ENCODE results near the gene PRKCA.

The PRKCA gene

DNA sequence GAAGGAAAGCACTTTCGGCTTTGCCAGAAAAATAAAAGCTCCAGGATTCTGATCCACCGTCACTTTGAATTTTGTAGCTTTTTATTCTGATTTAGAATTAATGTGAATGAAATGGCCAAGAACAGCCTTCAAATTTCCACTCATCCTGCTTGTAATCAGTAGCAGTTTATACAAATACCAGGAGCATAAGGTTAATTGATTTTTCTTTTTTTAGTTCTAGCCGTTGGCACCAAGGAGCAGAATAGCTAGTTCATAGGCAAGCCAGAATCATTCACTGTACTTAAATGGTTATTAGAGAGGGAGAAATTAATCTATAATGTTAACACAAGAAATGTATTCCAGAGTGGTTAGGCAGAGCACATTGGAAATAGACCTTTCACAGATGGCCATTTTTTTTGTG, 491.4 kb downstream of the PRKCA start:
- DNase-seq (ENCODE audit: low spot score) = no peak

DNA sequence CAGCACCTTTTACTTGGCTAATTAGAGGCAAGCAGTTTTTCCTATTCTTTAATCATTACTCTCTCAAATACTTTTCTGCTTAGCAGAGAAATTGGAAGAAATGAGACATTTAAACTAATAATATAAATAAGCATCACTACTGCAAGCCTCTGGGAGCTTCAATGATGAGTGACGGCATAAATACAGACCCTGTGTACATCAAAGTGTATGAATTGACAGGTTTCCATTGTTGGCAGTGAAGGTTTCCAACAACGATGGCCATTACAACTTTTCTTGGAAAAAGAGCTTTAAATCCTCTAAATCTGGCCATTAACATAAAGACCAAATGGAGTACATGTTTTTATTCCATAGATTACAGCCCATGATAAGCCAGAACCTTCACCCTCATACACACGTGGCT, 493.1 kb downstream of the PRKCA start:
- DNase-seq (ENCODE audit: low spot score) = no peak

DNA sequence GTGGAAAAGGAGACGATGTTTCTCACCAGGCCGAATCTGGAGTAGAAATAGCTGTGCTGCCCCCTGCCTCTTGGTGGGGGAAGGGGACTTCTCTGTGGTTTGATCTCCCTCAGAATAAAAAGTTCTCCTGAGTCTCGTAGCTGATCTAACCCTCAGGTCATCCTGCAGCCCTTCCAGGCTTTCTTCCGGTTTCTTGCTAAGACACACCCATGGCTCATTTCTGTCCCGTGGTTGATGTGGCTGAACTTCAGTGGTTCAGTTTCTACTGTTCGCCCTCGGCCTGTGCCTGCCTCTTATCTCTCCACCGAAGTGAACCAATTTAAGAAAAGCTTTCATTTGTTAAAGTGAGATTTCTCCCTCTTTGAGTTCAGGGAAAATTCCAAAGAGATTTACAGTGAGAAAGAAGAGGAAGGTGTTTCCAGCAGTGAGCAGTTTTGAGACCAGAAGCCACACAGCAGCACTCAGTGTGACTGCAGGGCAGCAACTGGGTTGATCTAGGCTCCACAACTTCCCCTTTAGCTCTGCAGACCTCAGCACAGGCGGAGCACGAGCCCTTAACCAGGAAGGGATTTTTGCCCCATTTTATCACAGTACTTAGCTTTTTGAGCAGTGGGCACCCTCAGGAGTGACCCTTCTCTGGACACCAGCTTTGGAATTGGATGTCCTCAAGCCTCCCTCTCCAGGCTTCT, 497.6 kb downstream of the PRKCA start:
- no peak for DNase-seq (ENCODE audit: low spot score)

DNA sequence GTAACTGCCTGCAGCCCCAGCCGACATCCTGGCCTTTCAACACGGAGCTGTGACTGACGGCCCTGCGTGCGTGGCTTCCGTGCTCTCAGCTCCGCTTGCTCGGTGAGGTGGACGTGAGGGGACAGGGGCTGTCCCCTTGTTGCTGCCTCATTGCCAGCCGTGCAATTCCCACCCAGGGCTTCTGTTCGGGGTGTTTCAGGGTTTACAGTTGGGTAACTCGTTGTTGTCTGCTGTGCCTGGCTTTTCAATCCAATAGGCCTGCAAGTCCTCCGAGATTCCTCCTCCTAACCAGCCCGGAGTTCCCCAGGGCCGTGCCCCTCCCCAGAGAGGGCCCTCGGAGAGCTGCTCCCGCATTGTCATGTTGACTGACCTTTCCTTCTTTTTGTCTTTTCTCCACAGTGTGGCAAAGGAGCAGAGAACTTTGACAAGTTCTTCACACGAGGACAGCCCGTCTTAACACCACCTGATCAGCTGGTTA, 501.1 kb downstream of the PRKCA start:
- DNase-seq (ENCODE audit: low spot score) = no peak

DNA sequence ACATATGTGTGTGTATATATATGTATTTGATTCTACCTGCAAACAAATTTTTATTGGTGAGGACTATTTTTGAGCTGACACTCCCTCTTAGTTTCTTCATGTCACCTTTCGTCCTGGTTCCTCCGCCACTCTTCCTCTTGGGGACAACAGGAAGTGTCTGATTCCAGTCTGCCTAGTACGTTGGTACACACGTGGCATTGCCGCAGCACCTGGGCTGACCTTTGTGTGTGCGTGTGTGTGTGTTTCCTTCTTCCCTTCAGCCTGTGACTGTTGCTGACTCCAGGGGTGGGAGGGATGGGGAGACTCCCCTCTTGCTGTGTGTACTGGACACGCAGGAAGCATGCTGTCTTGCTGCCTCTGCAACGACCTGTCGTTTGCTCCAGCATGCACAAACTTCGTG, 503.2 kb downstream of the PRKCA start:
- no peak for DNase-seq (ENCODE audit: low spot score)

DNA sequence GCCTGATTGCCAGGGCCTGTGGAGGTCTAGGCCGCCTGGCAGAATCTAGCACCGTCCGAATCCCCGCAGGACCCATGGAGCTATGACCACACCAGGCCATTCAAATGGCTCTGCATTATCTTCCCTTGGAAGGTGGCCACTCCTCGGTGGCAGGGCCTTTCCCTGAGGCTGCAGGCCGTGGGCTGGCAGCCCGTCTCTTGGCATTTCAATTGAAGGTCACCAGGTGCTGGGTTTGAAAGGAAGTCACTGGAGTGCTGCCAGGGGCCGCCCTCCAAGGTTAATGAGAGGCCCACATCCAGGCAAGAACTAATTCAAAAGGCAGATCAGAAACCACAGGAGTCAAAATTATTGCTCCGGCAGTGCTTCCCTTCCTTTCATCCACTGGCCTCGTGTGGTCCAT, 504.8 kb downstream of the PRKCA start:
- no peak for DNase-seq (ENCODE audit: low spot score)

DNA sequence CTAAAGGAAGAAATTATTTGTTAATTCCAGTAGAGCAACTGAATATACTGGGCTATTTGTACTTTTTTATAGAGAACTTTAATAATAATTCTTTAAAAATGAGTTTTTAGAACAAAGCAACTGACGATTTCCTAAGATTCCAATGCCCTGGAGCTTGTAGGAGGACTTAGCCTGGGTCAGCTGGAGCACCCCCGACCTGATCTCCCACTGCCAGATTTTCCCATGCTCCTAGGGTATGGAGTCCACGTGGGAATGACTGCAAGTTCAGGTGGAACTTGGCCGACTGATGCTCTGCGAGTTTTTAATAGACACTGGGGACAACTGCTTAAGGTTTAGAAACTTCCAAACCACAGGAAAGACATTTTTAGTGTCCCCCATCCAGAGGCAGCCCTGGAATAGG, 507.0 kb downstream of the PRKCA start:
- DNase-seq (ENCODE audit: low spot score) = no peak

DNA sequence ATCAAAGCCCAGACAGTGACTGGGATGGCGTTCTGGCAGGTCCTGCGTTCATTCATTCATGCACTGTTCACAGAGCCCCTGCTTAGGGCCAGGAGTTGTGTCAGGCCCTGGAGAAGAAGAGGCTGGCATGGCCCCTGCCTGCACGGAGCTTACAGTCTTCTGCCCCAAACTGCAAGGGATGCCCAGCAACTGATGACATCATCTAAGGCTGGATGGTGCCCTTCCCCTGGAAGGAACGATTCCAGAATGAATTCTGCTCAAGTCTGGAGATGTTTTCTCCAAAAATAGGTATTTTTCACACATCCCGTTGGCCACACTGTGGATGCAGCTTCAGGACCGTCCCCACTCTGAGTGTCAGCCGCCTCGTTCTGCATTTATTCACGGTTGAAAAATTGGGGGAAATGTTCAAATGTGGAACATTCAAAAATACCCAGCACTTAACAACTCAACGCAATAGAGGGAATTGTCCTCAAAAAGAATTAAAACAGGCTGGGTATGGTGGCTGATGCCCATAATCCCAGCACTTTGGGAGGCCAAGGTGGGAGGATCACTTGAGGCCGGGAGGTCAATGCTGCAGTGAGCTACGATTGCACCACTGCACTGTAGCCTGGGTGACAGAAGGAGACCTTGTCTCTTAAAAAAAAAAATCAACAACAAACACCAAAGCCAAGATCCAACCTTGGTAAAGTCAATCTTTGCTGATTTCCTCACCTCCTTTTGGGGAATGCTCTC, 508.7 kb downstream of the PRKCA start:
- no peak for DNase-seq (ENCODE audit: low spot score)

DNA sequence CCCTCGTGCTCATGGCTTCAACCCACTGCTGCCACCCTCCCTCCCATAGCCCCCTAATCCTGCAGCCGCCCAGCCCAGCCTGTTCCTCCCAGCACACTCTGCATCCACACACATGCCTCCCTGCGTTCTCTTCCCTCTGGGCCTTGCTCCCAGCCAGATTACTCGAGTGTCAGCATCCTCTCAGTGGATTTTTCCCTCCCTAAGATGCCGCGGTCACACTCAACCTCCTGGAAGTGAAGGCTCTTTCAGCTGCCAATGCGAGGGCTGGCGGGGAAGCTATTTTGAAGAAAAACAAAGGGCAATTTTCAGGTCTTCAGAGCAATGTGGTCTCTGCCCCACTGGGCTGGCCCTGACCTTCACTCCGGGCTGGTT, 509.3 kb downstream of the PRKCA start:
- DNase-seq (ENCODE audit: low spot score) = no peak

DNA sequence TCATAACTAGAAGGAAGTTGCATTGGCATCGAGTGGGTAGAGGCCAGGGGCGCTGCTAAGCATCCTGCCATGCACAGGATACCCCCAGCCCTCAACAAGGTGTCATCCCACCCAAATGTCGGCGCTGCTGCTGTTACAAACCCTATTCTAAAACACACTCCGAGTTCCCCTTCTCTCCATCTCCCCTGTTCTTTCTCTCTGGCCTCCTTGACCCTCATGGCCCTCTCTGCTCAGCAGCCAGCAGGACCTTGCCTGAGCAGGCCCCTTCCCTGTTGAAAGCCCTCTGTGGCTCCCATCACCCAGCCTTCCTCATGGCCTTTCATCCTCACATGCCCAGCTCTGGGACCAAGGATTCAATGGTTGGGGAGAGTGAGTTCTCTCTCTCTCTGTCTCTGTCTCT, 510.2 kb downstream of the PRKCA start:
- DNase-seq (ENCODE audit: low spot score) = no peak

DNA sequence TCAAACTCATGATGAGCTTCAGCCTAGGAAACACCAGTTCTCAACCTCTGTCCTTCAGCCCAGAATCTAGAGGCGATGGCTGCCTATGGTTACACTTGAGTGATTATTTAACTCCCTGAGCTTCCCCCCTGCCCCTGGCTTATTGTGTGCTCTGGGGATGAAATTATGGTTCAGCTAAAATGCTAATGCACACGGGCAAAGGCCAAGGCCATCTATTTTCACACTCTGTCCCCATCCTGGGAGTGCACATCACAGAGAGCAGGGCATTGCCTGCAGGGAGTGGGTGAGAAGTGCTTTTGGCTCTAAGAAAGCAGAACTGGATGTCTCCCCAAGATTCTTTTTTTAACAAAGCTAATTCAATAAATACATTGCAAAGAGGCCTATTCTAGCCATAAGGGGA, 510.9 kb downstream of the PRKCA start:
- no peak for DNase-seq (ENCODE audit: low spot score)

DNA sequence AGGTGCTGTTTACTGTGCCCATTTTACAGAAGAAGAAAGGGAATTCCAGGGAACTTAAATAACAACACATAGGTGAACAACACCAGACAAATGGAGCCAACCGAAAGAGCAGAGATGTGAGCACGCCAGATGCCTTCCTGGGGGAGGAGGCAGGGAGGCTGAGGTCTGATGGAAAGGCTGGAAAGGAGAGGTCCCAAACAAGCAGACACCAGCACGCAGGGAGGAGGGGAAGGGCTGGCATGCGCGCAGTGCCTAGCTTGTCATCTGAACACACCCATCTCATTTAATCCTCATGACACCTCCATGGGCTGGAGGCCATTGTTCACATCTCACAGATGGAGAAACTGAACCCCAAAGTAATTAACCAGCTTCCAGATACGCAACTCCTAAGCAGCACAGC, 511.6 kb downstream of the PRKCA start:
- DNase-seq (ENCODE audit: low spot score) = no peak

DNA sequence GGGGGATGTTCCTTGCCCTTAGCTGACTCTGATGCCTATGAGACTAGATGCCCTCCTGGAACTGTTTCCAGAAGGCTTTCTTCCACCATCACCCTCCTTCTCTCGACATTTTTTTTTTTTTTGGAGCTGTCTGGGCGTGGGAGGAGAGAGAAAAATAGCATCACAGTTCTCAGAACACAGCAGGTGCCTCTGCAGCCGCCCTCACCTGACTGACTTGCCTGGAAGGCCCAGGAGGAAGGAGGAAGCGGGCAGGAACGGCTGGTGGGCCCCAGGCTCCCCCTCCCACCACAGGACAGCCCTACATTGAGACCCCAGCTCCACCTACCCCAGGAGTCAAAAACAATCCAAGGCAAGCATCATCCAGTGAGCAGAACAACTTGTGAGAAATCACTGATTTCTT, 512.2 kb downstream of the PRKCA start:
- no peak for DNase-seq (ENCODE audit: low spot score)

DNA sequence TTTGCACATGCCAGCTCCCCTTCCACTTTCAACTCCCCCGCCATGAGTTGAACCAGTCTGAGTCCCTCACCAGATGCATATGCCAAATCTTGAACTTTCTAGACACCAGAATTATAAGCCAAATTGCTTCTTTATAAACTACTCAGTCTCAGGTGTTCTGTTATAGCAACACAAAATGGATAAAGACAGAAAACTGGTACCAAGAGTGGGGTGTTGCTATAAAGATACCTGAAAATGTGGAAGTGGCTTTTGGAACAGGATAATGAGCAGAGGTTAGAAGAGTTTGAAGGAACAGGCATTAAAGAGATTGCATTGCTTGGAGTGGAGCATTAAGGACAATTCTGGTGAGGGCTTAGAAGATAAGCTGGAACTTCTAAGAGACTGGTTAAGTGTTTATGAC, 515.3 kb downstream of the PRKCA start:
- no peak for DNase-seq (ENCODE audit: low spot score)

DNA sequence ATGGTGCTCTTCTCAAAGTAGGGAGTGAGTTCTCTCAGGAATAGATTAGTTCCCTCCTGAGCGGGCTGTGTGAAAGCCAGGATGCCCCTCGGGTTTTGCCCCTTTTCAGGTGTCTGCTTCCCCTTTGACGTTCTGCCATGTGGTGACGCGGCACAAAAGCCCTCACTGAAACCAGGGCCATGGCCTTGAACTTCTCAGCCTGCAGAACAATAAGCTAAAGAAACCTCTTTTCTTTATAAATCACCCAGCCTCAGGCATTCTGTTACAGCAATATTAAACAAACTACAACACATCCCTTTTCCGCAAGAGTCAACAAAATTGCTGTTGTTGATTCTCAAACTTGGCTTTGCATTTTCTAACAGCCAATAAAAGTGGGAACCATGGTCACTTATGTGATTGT, 517.1 kb downstream of the PRKCA start:
- DNase-seq (ENCODE audit: low spot score) = no peak

DNA sequence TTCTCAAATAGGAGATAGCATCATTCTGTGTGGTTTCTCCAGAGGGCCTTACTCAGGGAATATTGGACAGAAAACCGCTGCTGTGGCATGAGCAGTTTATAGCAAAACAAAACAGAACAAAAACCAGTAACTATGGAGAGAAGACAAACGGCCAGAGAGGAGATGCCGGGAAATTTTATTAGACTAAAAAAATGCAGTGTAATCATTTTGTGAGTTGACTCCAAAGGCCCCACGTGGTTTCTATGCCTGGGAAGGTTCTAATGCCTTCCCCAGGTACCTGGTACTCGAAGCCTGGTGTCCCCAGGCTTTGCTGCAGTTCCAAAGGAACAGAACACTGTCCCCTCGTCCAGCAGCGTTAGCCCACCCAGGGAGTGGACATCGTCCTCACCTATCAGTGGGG, 519.6 kb downstream of the PRKCA start:
- no peak for DNase-seq (ENCODE audit: low spot score)

DNA sequence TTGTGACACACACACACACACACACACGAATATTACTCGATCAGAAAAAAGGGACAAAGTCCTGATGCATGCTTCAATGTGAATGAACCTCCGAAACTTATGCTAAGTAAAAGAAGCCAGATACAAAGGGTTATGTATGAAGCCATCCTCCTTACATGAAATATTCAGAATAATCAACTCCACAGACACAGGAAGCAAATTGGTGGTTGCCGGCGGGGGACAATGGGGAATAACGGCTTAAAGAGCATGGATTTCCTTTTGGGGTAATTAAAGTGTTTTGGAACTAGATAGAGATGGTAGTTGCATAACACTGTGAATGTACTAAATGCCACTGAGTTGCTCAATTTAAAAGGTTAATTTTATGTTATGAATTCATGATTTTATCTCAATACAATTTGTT, 524.4 kb downstream of the PRKCA start:
- DNase-seq (ENCODE audit: low spot score) = no peak

DNA sequence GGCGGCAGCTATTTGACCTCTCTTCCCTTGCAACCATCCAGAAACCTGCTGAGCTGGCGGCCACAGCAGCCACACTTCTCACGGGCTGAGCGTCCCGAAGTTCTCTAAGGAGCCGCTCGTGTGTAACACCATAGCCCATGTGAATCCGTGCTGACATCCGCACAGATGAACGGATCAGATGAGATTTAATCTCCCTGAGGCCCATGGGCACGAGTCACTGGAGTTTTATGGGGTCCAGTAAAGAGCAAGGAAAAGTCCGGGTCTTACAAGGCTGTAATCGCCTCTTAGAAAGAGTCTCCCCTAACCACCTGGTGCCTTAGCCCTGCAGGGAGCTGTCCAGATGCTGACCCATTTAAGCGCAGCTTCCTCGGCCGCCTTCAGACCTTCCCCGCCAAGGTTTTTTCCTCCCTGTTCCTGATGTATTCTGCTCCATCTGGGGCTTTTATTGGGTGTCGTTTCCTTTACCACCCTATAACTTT, 527.0 kb downstream of the PRKCA start:
- DNase-seq (ENCODE audit: low spot score) = peak; percentile 58

DNA sequence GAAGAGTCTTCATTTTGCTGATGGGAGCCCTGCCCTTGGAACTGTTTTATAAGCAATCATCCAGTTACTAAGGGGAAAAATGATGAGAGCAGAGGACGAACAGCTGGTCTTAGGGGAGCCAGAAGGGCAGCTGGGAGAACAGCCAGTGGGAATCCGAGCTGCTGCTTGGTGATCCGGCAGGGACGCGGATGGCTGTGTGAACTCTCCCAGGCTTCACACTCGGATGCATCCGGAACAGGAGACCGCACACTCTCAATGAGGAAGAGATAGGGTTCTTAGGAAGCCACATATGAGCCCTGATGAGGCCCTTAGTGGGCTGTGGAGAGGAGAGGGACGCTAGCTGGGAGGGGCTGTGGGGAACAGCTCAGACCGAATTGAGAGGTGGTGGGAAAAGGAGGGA, 527.5 kb downstream of the PRKCA start:
- DNase-seq (ENCODE audit: low spot score) = peak; percentile 62

DNA sequence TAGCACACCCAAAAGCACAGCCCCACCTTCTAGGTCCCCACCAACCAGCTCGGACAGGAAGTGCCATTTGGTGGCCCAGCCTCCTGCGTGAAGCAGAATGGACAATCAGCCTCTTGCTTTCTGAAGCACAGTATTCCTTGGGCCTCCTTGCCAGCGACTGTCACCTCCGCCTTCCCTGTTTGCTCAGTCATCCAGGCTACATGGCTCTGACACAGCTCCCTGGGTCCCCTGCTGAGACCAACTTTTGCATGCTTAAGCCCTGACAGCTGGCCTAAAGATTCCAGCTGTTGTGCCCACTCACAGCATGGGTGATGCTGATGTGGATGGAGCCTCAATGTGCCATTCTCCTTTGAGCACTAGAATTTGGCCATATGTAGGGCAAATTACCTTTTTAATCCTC, 528.0 kb downstream of the PRKCA start:
- DNase-seq (ENCODE audit: low spot score) = no peak

DNA sequence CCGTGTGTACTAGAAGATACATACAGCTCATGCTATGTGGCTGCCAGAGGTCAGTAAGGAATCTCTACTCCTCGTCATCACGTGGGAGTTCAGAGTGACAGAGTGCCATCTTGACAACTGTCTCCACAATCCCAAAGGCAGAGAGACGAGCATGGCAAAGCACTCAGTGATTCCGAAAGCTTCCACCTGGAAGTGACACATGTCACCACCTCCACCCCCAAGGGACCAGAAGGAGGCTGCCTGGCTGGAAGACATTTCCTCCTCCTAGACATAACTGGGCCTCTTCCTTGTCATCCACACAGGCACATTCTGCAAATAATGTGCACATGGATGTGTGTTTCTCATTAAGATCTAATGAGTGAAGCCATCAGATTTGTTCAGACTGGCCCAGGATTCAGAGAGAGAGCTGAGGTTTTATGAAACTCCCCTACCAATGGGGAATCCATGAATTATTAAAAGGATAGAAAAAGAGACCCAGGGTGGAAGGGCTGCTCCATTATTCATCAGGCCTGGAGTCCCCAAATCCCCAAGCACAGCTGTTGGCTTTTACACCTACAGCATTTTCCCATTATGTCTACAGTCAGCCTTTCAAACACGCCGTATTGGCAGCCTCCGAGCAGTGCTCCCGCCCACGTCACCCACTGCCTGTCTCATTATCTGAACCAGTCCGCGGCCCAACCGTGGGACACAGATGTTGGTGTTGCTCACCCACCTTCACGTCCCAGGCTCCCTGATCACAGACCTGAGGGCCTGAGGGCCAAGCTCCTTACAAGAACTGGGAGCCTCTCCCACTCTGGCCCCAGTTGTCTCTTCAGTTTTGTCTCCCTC, 529.2 kb downstream of the PRKCA start:
- peak; percentile 53 for DNase-seq (ENCODE audit: low spot score)

DNA sequence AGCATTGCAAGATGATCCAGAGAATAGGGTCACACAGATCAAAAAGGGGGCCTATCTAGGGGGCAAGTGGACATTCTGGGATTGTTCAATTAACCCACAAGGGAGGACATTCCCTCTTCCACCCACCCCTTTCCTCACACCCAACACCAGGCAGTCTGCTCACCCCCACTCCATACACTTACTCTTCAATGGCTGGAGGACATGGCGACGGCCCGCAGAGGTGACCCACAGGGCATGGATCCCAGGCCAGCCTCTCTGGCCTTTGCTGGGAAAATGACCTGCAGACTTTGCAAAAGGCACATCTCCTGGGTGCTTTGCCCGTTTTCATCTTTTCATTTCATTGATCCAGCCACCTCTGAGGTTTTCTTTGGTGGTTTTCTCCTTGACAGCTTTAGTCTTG, 530.8 kb downstream of the PRKCA start:
- no peak for DNase-seq (ENCODE audit: low spot score)
